ENCODE measurements around the gene HRK.

HRK gene

DNA sequence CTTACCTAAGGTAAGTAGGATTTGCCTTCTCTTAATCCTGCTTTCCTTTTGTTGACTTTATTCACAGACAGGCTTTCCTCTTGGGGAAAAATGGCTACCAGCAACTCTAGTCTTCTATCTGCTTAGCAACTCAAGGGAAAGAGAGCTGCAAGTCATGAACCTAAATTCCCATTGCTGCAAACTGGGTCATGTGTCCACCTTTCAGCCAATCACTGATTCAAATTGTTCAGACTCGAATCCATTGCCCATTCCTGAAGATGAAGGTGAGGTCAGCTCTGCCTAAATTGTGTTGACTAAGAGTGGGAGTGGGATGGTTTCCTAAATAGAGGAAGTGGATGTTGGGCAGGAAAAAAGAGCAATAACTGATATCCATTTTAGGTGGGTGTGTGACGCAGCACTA, 37.2 kb upstream of the HRK start:
- H3K27me3 ChIP-seq (replicated peaks; ENCODE audit: control insufficient read depth, insufficient read depth, low read length): no peaks in the 10 kb centered on the region
- peaks cover 31% of the 10 kb centered on the region for H3K4me1 ChIP-seq (ENCODE audit: control insufficient read depth, insufficient read depth, low read length)
- no peak overlapping the region for H3K9ac ChIP-seq (ENCODE audit: low read length)
- no peaks in the 10 kb centered on the region for H3K9me3 ChIP-seq (ENCODE audit: control insufficient read depth, low read length)
- H3K4me3 ChIP-seq (ENCODE audit: low read length): no peak overlapping the region
- DNase-seq (ENCODE audit: low read depth): no peak
- H3K36me3 ChIP-seq (ENCODE audit: control insufficient read depth, insufficient read depth, low read length, severe bottlenecking): no peaks in the 10 kb centered on the region

DNA sequence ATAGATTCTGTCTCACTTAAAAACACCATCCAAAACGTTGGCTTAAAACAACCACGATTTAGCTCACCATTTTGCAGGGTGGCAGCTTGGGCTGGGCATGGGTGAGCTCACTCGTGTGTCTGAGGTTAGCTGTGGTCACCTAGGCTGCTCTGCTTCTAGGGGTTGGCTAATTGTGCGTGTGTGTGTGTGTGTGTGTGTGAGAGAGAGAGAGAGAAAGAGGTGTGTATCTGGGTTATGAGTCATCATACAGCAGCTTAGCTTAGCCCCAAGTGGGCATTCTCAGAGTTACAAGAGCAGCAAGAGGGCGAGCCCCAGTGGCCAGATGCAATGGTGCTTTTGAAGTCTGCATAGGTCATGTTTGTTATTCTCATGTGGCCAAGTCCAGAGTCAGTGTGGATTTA, 35.5 kb upstream of the HRK start:
- no peaks in the 10 kb centered on the region for H3K9me3 ChIP-seq (ENCODE audit: control insufficient read depth, low read length)
- no peak overlapping the region for H3K9ac ChIP-seq (ENCODE audit: low read length)
- peak; percentile 54 for DNase-seq (ENCODE audit: low read depth)
- peaks cover 23% of the 10 kb centered on the region for H3K4me1 ChIP-seq (ENCODE audit: control insufficient read depth, insufficient read depth, low read length)
- no peaks in the 10 kb centered on the region for H3K27me3 ChIP-seq (replicated peaks; ENCODE audit: control insufficient read depth, insufficient read depth, low read length)
- no peak overlapping the region for H3K4me3 ChIP-seq (ENCODE audit: low read length)
- no peaks in the 10 kb centered on the region for H3K36me3 ChIP-seq (ENCODE audit: control insufficient read depth, insufficient read depth, low read length, severe bottlenecking)

DNA sequence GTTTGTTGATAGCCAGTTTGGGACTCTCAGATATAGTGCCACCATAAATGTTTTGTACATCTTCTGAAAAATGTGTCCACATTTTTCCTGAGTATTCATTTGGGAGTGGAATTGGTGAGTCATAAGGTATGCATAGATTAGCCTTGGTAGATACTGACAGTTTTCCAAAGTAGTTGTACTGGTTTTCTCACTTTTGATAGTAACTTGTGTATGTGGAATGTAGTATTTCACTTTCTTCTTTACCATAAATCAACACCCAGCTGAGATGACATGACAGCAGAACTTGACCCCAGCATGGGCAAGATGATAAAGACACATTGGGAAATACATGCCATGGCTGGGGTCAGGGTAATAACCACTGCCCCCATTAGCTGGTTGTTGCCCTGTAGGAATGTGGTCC, 34.9 kb upstream of the HRK start:
- no peaks in the 10 kb centered on the region for H3K36me3 ChIP-seq (ENCODE audit: control insufficient read depth, insufficient read depth, low read length, severe bottlenecking)
- H3K9me3 ChIP-seq (ENCODE audit: control insufficient read depth, low read length): no peaks in the 10 kb centered on the region
- H3K4me1 ChIP-seq (ENCODE audit: control insufficient read depth, insufficient read depth, low read length): peaks cover 24% of the 10 kb centered on the region
- DNase-seq (ENCODE audit: low read depth): peak; percentile 41
- H3K4me3 ChIP-seq (ENCODE audit: low read length): no peak overlapping the region
- H3K9ac ChIP-seq (ENCODE audit: low read length): no peak overlapping the region
- no peaks in the 10 kb centered on the region for H3K27me3 ChIP-seq (replicated peaks; ENCODE audit: control insufficient read depth, insufficient read depth, low read length)

DNA sequence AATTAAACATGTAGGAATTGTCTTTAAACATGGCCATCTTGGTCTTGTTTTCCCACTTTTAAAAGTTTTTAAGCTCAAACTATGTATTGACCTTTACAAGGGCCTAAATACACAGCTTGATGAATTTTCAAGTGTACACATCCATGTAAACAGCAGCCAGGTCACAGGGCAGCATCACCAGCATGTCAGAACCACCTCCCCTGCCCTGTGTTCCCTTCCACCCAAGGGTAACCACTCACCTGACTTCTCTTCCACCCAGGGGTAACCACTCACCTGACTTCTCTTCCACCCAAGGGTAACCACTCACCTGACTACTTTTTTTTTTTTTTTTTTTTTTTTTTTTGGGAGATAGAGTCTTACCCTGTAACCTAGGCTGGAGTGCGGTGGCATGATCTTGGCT, 34.1 kb upstream of the HRK start:
- Histone ChIP-seq H3K4me3 (ENCODE audit: low read length) (no peak overlapping the region), H3K27me3 (replicated peaks; ENCODE audit: control insufficient read depth, insufficient read depth, low read length) (no peaks in the 10 kb centered on the region), H3K9me3 (ENCODE audit: control insufficient read depth, low read length) (no peaks in the 10 kb centered on the region), H3K4me1 (ENCODE audit: control insufficient read depth, insufficient read depth, low read length) (peaks cover 20% of the 10 kb centered on the region), H3K36me3 (ENCODE audit: control insufficient read depth, insufficient read depth, low read length, severe bottlenecking) (no peaks in the 10 kb centered on the region), H3K9ac (ENCODE audit: low read length) (no peak overlapping the region)
- no peak for DNase-seq (ENCODE audit: low read depth)

DNA sequence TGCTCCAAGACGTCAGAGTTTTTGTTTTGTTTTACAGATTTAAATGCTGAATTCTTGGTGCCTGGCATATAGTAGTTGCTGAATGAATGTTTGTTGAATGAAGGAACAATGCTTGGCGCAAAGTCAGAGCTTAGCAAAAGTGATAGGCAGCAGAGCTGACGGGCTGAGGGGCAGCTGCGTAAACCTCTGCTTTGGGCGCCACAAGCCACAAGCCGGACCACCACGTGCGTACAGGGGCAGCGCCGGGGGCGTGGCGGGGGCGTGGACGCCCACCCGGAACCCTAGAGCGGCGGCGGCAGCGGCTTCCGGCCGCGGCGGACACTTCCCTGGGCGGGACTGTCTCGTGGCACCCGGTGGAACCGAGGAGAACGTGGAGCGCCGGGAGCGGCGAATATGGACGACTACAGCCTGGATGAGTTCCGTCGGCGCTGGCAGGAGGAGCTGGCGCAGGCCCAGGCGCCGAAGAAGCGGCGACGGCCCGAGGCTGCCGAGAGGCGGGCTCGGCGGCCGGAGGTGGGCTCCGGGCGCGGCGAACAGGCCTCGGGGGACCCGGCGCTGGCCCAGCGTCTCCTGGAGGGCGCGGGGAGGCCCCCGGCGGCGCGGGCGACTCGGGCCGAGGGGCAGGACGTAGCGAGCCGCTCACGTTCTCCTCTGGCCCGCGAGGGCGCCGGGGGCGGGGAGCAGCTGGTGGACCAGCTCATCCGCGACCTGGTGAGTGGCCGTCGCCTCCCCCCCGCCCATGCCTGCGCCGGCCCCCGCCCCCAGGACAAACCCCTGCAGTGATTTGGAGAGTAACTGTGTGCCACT, 29.6 kb upstream of the HRK start, which contains the start of gene FBXW8:
Gene FBXW8, plus strand, starts transcription at position 306 of the 807 bp plus-strand sequence. Its CDS starts 88 bp downstream, at position 394.
- Histone ChIP-seq H3K9ac (ENCODE audit: low read length) (peak within 1 kb of the TSS; percentile 93), H3K4me3 (ENCODE audit: low read length) (peak within 1 kb of the TSS; percentile 87), H3K27me3 (replicated peaks; ENCODE audit: control insufficient read depth, insufficient read depth, low read length) (peaks cover 4% of the 10 kb centered on the region), H3K36me3 (ENCODE audit: control insufficient read depth, insufficient read depth, low read length, severe bottlenecking) (no peaks in the 10 kb centered on the region), H3K4me1 (ENCODE audit: control insufficient read depth, insufficient read depth, low read length) (peaks cover 6% of the 10 kb centered on the region), H3K9me3 (ENCODE audit: control insufficient read depth, low read length) (no peaks in the 10 kb centered on the region)
- peak; percentile 87 for DNase-seq (ENCODE audit: low read depth)

DNA sequence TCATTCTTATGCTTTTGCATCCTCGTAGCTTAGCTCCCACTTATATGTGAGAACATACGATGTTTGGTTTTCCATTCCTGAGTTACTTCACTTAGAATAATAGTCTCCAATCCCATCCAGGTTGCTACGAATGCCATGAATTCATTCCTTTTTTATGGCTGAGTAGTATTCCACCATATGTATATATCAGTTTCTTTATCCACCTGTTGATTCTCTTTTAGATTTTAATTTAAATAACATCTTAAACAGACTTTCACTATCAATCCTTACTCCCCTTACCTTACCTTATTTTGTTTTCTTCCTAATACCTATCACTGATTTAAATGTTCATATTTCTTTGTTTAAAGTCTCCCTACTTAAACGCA, 29.0 kb upstream of the HRK start:
- DNase-seq (ENCODE audit: low read depth): no peak
- Histone ChIP-seq H3K27me3 (replicated peaks; ENCODE audit: control insufficient read depth, insufficient read depth, low read length) (peaks cover 4% of the 10 kb centered on the region), H3K4me3 (ENCODE audit: low read length) (peak overlapping the region; percentile 87), H3K36me3 (ENCODE audit: control insufficient read depth, insufficient read depth, low read length, severe bottlenecking) (no peaks in the 10 kb centered on the region), H3K9ac (ENCODE audit: low read length) (peak overlapping the region; percentile 93), H3K4me1 (ENCODE audit: control insufficient read depth, insufficient read depth, low read length) (peaks cover 6% of the 10 kb centered on the region), H3K9me3 (ENCODE audit: control insufficient read depth, low read length) (no peaks in the 10 kb centered on the region)

DNA sequence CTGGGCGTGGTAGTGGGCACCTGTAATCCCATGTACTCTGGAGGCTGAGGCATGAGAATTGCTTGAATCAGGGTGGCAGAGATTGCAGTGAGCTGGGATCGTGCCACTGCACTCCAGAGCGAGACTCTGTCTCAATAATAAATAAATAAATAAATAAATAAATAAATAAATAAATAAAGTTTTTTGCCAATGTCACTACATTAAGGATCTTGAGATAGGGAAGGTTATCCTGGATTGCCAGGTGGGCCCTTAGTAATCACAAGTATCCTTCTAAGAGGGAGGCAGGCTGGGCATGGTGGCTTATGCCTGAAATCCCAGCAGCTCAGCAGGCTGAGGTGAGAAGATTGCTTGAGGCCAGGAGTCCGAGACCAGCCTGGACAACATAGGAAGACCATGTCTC, 25.0 kb upstream of the HRK start:
- Histone ChIP-seq H3K9ac (ENCODE audit: low read length) (no peak overlapping the region), H3K4me1 (ENCODE audit: control insufficient read depth, insufficient read depth, low read length) (no peaks in the 10 kb centered on the region), H3K27me3 (replicated peaks; ENCODE audit: control insufficient read depth, insufficient read depth, low read length) (peaks cover 14% of the 10 kb centered on the region), H3K36me3 (ENCODE audit: control insufficient read depth, insufficient read depth, low read length, severe bottlenecking) (no peaks in the 10 kb centered on the region), H3K9me3 (ENCODE audit: control insufficient read depth, low read length) (no peaks in the 10 kb centered on the region), H3K4me3 (ENCODE audit: low read length) (no peak overlapping the region)
- DNase-seq (ENCODE audit: low read depth): no peak

DNA sequence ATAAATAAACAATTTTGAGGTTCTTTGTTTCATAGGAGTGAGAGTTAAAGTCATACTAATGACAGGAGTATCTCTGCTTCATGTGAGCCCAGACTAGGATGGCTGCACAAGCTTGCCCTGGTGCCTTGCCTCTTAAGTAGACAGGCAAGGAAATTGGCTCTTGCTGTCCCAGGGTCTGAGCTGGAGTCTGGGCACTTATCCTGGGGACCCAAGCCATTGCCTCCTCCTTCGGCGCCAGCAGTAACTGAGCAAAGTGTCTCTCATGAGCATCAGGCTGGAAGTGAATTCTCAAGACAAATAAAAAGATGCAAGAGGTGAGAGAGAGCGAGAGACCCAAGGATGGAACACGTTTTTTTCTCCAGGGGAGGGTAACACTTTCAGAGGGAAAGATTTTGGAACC, 22.6 kb upstream of the HRK start:
- Histone ChIP-seq H3K9me3 (ENCODE audit: control insufficient read depth, low read length) (no peaks in the 10 kb centered on the region), H3K27me3 (replicated peaks; ENCODE audit: control insufficient read depth, insufficient read depth, low read length) (peaks cover 34% of the 10 kb centered on the region), H3K36me3 (ENCODE audit: control insufficient read depth, insufficient read depth, low read length, severe bottlenecking) (no peaks in the 10 kb centered on the region), H3K9ac (ENCODE audit: low read length) (no peak overlapping the region), H3K4me3 (ENCODE audit: low read length) (no peak overlapping the region), H3K4me1 (ENCODE audit: control insufficient read depth, insufficient read depth, low read length) (no peaks in the 10 kb centered on the region)
- DNase-seq (ENCODE audit: low read depth): no peak

DNA sequence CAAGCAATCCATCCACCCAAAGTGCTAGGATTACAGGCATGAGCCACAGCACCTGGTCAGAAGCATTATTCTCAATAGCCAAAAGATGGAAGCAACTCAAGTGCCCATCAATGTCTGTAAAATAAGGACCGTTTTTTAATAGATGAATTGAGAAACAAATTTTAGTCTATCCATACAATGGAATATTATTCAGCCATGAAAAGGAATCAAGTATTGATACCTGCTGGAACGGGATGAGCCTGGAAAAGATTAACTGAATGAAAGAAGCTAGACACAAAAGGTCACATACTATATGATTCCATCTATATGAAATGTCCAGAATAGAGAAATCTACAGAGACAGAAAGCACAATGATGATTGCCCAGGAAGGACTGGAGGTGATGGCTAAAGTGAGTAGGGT, 20.4 kb upstream of the HRK start:
- Histone ChIP-seq H3K4me1 (ENCODE audit: control insufficient read depth, insufficient read depth, low read length) (no peaks in the 10 kb centered on the region), H3K27me3 (replicated peaks; ENCODE audit: control insufficient read depth, insufficient read depth, low read length) (peaks cover 45% of the 10 kb centered on the region), H3K9ac (ENCODE audit: low read length) (no peak overlapping the region), H3K9me3 (ENCODE audit: control insufficient read depth, low read length) (peaks cover 6% of the 10 kb centered on the region), H3K36me3 (ENCODE audit: control insufficient read depth, insufficient read depth, low read length, severe bottlenecking) (no peaks in the 10 kb centered on the region), H3K4me3 (ENCODE audit: low read length) (no peak overlapping the region)
- no peak for DNase-seq (ENCODE audit: low read depth)

DNA sequence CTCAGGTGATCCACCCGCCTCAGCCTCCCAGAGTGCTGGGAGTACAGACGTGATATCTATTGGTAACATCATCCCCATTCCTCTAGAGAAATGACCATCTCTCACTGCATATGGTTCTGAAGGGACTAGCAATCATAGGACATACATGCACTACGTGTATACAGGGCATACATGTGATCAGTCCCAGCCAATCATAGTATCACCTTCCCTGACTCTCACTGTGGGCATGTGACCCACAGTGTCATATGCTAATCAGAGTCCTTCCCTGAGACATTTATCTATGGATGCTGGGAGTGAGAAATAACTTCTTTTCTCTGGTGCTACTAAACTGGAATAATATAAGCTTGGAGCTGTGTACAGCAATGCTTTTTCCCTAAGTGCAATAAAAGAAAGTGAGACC, 17.4 kb upstream of the HRK start:
- no peak for DNase-seq (ENCODE audit: low read depth)
- Histone ChIP-seq H3K4me3 (ENCODE audit: low read length) (no peak overlapping the region), H3K9ac (ENCODE audit: low read length) (no peak overlapping the region), H3K4me1 (ENCODE audit: control insufficient read depth, insufficient read depth, low read length) (peaks cover 2% of the 10 kb centered on the region), H3K27me3 (replicated peaks; ENCODE audit: control insufficient read depth, insufficient read depth, low read length) (peaks cover 46% of the 10 kb centered on the region), H3K9me3 (ENCODE audit: control insufficient read depth, low read length) (peaks cover 6% of the 10 kb centered on the region), H3K36me3 (ENCODE audit: control insufficient read depth, insufficient read depth, low read length, severe bottlenecking) (no peaks in the 10 kb centered on the region)

DNA sequence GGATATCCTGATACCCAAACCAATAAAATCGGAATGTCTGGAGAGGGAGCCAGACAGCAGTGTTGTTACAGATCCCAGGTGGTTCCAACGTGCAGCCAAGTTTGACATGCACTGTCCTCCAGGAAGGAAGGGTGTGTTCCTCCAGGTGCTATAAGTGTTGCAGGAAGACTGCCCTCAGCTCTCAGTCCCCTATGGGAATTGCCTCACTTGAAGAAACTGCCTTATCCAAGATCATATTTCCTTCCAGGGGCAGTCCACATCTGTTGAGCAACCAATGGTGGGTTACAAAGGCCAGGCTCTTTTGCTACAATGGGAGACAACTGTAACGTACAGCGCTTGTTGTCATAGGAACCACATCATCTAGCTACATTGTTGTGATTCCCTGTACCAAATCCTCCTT, 16.2 kb upstream of the HRK start:
- Histone ChIP-seq H3K4me1 (ENCODE audit: control insufficient read depth, insufficient read depth, low read length) (peaks cover 2% of the 10 kb centered on the region), H3K4me3 (ENCODE audit: low read length) (no peak overlapping the region), H3K9me3 (ENCODE audit: control insufficient read depth, low read length) (peaks cover 6% of the 10 kb centered on the region), H3K27me3 (replicated peaks; ENCODE audit: control insufficient read depth, insufficient read depth, low read length) (peaks cover 46% of the 10 kb centered on the region), H3K9ac (ENCODE audit: low read length) (no peak overlapping the region), H3K36me3 (ENCODE audit: control insufficient read depth, insufficient read depth, low read length, severe bottlenecking) (no peaks in the 10 kb centered on the region)
- no peak for DNase-seq (ENCODE audit: low read depth)

DNA sequence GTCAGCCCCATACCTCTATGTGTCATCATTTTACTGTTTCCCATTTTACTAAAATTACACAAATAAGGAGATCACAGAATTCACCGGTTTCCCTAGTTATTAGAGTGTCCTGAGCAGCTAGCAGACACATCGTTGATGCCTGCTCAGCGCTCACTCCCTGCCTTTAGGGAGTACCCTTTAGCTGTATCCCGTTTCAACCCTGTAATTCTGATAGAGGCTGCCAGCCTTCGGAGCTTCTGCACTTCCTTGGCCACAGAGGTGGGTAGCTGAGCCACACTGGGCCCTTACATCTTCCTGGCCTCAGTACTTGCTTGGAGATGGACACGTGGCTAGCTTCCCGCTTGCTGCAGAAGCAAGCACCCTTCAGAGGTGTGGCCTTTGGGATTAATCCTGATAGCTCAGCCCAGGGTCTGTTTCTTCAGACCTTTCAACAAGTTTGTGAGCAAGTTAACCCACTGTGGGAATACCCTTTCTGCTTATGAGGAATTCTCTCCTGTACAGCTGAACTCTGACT, 15.2 kb upstream of the HRK start:
- Histone ChIP-seq H3K4me1 (ENCODE audit: control insufficient read depth, insufficient read depth, low read length) (peaks cover 2% of the 10 kb centered on the region), H3K36me3 (ENCODE audit: control insufficient read depth, insufficient read depth, low read length, severe bottlenecking) (no peaks in the 10 kb centered on the region), H3K9me3 (ENCODE audit: control insufficient read depth, low read length) (peaks cover 6% of the 10 kb centered on the region), H3K27me3 (replicated peaks; ENCODE audit: control insufficient read depth, insufficient read depth, low read length) (peaks cover 41% of the 10 kb centered on the region), H3K9ac (ENCODE audit: low read length) (no peak overlapping the region), H3K4me3 (ENCODE audit: low read length) (no peak overlapping the region)
- no peak for DNase-seq (ENCODE audit: low read depth)
